Choroid plexus epithelial cell (primary cell): Measurements from ENCODE around the gene TBC1D22A.
A peak's percentile ranks its signal among the peaks of the same experiment; 100 is the strongest.

Experiments
- DNase-seq: peaks from one replicate; pipeline ENCODE4 v3.0.0-alpha.2; 2010; ENCODE audit warnings: low read depth
- H3K4me3 ChIP-seq: 2 replicates; pipeline ENCODE4 v1.5.1; 2011; ENCODE audit warnings: low read depth, mild to moderate bottlenecking, control low read depth, low read length, moderate library complexity
- CTCF ChIP-seq: conservative IDR thresholded peaks from 2 replicates; pipeline ENCODE4 v1.5.1; 2011; ENCODE audit warnings: low read depth, mild to moderate bottlenecking, control low read depth, inconsistent platforms, low read length, moderate library complexity

Gene TBC1D22A

GRCh38 chr22:47194476-47195155 is 432.2 kb downstream of the TBC1D22A start:
- no peak for TF ChIP-seq CTCF
- DNase-seq = no peak
- no peak overlapping the region for H3K4me3 ChIP-seq

- DNase-seq = no peak
- no peak overlapping the region for H3K4me3 ChIP-seq
- TF ChIP-seq CTCF = no peak
Observed at GRCh38 chr22:47195156-47195483, 432.7 kb downstream of the TBC1D22A start.

GRCh38 chr22:47195484-47196165 is 433.2 kb downstream of the TBC1D22A start:
- peak; percentile 4 for DNase-seq
- no peak overlapping the region for H3K4me3 ChIP-seq
- no peak for TF ChIP-seq CTCF

GRCh38 chr22:47196166-47196849 is 433.9 kb downstream of the TBC1D22A start:
- no peak for TF ChIP-seq CTCF
- no peak for DNase-seq
- no peak overlapping the region for H3K4me3 ChIP-seq

GRCh38 chr22:47196881-47197772 is 434.7 kb downstream of the TBC1D22A start:
- TF ChIP-seq CTCF = no peak
- no peak for DNase-seq
- no peak overlapping the region for H3K4me3 ChIP-seq

GRCh38 chr22:47197773-47198500 is 435.5 kb downstream of the TBC1D22A start:
- no peak overlapping the region for H3K4me3 ChIP-seq
- TF ChIP-seq CTCF = no peak
- no peak for DNase-seq
